HG02870 (cell line): Measurements from ENCODE around the gene HOXD1.

Experiments used
- ATAC-seq: cut with Tn5 transposase; IDR thresholded peaks from one replicate; pipeline ENCODE4 v1.9.1; 2021; ENCODE audit warnings: mild to moderate bottlenecking, moderate library complexity; ENCODE audit not compliant: unreplicated experiment

The HOXD1 gene

DNA sequence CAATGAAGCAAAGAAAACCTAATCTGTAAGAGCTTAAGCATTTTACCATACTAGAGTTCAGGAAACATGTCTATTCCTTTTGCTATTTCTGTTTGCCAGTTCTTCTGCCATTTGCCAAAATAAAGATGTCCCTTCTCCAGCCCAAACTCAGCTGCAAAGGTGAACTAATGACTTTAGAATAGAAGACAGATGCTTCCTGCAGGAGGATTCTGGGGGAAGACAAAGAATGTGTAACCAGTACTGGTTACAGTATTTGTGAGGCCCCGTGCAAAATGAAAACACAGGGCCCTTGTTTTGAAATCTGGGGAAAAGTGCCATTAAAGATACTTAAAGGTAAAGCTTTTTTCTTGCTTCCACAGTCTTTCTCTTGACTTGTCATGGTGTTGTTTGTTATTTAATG, 46.5 kb downstream of the HOXD1 start:
- no peak for ATAC-seq

GRCh38 chr2:176237456-176237855, 49.0 kb downstream of the HOXD1 start:
- ATAC-seq = no peak

- ATAC-seq = no peak
Observed at GRCh38 chr2:176239031-176239430, 50.6 kb downstream of the HOXD1 start.

DNA sequence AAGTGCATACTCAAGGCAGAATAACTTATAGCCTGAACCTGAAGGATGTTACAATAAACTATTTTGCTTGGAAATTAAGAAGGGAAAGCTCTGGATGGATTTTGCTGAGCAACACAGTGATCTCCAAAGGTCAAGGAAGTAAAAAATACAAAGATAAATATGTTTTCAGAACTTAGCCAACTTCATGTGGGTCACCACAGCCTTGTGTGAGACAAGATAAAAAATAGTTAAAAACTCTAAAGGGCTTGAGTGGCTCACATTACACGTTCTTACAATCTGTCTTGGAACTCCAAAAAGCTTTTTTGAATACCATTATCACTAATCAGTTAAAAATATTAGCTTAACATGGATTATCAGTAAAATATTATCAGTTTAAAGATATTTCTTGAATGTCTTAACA, 51.8 kb downstream of the HOXD1 start:
- ATAC-seq = no peak
